Heart right ventricle (tissue), 16 donors: ENCODE data around the gene NPPA. TPM values are rescaled to one million over a fixed set of nuclear protein-coding genes. Genes with fewer than 3 reads are reported as not detected.
A peak's percentile ranks its signal among the peaks of the same experiment; 100 is the strongest.

Source experiments
- ATAC-seq, 8 donors: fragments of 200-7000 bp; cut with Tn5 transposase; one replicate each; pipeline ENCODE4 v1.9.1; 2020; ENCODE audit warnings: mild to moderate bottlenecking in 8 of 8, moderate library complexity in 8 of 8, moderate number of reproducible peaks in 1 of 8
- DNase-seq, 2 donors: peaks; one replicate each; pipeline ENCODE4 v3.0.0-alpha.2; 2020
- H3K27ac ChIP-seq, 10 donors: fragments of 200-600 bp; sonication (generic) in 2 of 10; one replicate each; pipeline versions ENCODE4 v1.5.0 to v1.8.0; 2020 to 2022; ENCODE audit warnings: mild to moderate bottlenecking in 3 of 10
- H3K27me3 ChIP-seq, 7 donors: fragments of 200-600 bp; one replicate each; pipeline ENCODE4 v1.8.0; 2021 to 2022; ENCODE audit warnings: mild to moderate bottlenecking in 2 of 7
- H3K36me3 ChIP-seq, 9 donors: fragments of 200-600 bp; sonication (generic) in 1 of 9; one replicate each; pipeline versions ENCODE4 v1.5.0 to v1.8.0; 2020 to 2022; ENCODE audit warnings: mild to moderate bottlenecking in 2 of 9
- H3K4me1 ChIP-seq, 9 donors: fragments of 200-600 bp; sonication (generic) in 1 of 9; one replicate each; pipeline versions ENCODE4 v1.5.0 to v1.8.0; 2020 to 2022; ENCODE audit warnings: mild to moderate bottlenecking in 4 of 9
- H3K4me3 ChIP-seq, 10 donors: fragments of 200-600 bp; sonication (generic) in 2 of 10; one replicate each; pipeline versions ENCODE4 v1.5.0 to v1.8.0; 2020 to 2022; ENCODE audit warnings: mild to moderate bottlenecking in 7 of 10, moderate library complexity in 2 of 10
- H3K9me3 ChIP-seq, 11 donors: fragments of 200-600 bp in 10 of 11; sonication (generic) in 2 of 11; one replicate each; pipeline versions ENCODE4 v1.5.0 to v1.8.0; 2013 to 2022; ENCODE audit warnings: mild to moderate bottlenecking in 2 of 11, control low read depth in 1 of 11, moderate library complexity in 1 of 11
- CTCF ChIP-seq, 9 donors: fragments of 200-600 bp; sonication (generic) in 2 of 9; IDR thresholded peaks; one replicate each; pipeline versions ENCODE4 v1.5.0 to v1.8.0; 2021 to 2022; ENCODE audit warnings: antibody characterized with exemption in 9 of 9, mild to moderate bottlenecking in 5 of 9, moderate library complexity in 1 of 9
- WGBS, 2 donors: extraction: QIAGEN DNeasy Blood & Tissue Kit; methylation state at CpG; one replicate each; pipeline ENCODE4 v1.1.7; 2013; ENCODE audit warnings: inconsistent platforms in 1 of 2; 5-methylcytosine and 5-hydroxymethylcytosine counted together
- intact Hi-C, 10 donors: fragments of 100-400 bp; cut with DNase I; formaldehyde crosslinking; loops; one replicate each; pipeline versions ENCODE4 v1.11.1 to v1.14.2; 2022
- polyA plus RNA-seq, 2 donors: library from polyadenylated mRNA; stranded (reverse); fragments of 200-250 nt; gene quantifications; one replicate each; pipeline ENCODE4 v1.2.3, GENCODE V29; 2013
- total RNA-seq, 10 donors: library from RNA; stranded (reverse); fragmentation: NEBNext Ultra II Directional in 3 of 10; extraction: Animal tissue kit (Norgen Biotek cat#: 25700) in 3 of 10; gene quantifications; one replicate each; pipeline versions ENCODE4 v1.2.1 to v1.2.4, GENCODE V29; 2021 to 2023
- donor health status: Arrhythmogenic right ventricular cardiomyopathy.
- donor health status: ischemic (EF 13 %, LVEDD 7.1; RV severe dilation, severe dysfunction).
- donor health status: healthy with polysubstance abuse.
- donor health status: DM: no; HTN: yes; CAD: no.
- donor health status: DM: no; HTN: no; CAD: no.
- donor health status: ischemic (EF 25% LVEDD 6.9; RV normal size, moderate dysfunction).
- donor health status: ischemic (EF 25% LVEDD 5.7; RV mildly dilated, moderate dysfunction).
- donor health status: healthy.
- donor health status: DM: yes; HTN: yes; CAD: no.
- donor health status: Ischemic cardiomyopathy.
- donor health status: ischemic (EF 35%, LVEDD 5.7; RV mildly dilated, moderate dysfunction).
- donor health status: nonischemic (EF 11% LVEDD 7.7; RV severe dilation, severe dysfunction).
- donor health status: DM: yes; HTN: yes; CAD: no.
- donor health status: PGD.
- donor health status: ischemic (EF 29% LVEDD 5.4; RV normal size, mild dysfunction).
- donor health status: nonischemic (EF 23%, LVEDD 6.1; RV moderate dilation, normal function).

The NPPA gene
- total and polyA plus RNA-seq, 12 donors, result 5.8 to 2,762 (median 663) TPM

GRCh38 chr1:11825131-11825530, 22.5 kb downstream of the NPPA start:
- intact Hi-C loops, result no loop called here
- DNase-seq (no peak), ATAC-seq (no peak)
- Histone ChIP-seq H3K27me3 (no peaks in the 10 kb centered on the region), H3K4me3 (no peak overlapping the region), H3K4me1 (peaks cover 0 to 15% (median 0%) of the 10 kb centered on the region in 9 donors), H3K36me3 (peaks cover 0 to 100% (median 72%) of the 10 kb centered on the region in 9 donors), H3K9me3 (no peaks in the 10 kb centered on the region), H3K27ac (no peak overlapping the region)
- no peak for TF ChIP-seq CTCF (IDR thresholded peaks at IDR 0.05)
- WGBS, 2 donors, result 93 to 96% methylated on average over 7 of the region's 7 CpGs

GRCh38 chr1:11823366-11824137, 24.0 kb downstream of the NPPA start:
- no peaks in the 10 kb centered on the region for H3K9me3 ChIP-seq
- no peak overlapping the region for H3K4me3 ChIP-seq
- ATAC-seq (peak in 1 of 8 donors; percentile 24), DNase-seq (no peak)
- H3K27me3 ChIP-seq, result no peaks in the 10 kb centered on the region
- no peak overlapping the region for H3K27ac ChIP-seq
- peaks cover 0 to 15% (median 0%) of the 10 kb centered on the region in 9 donors for H3K4me1 ChIP-seq
- peaks cover 0 to 100% (median 75%) of the 10 kb centered on the region in 9 donors for H3K36me3 ChIP-seq
- intact Hi-C loops, result no loop called here
- no peak for TF ChIP-seq CTCF (IDR thresholded peaks at IDR 0.05)
- 93 to 94% methylated on average over 17 of the region's 17 CpGs for WGBS, 2 donors

- intact Hi-C loops, result no loop called here
- H3K4me3 ChIP-seq, result no peak overlapping the region
- DNase-seq (no peak), ATAC-seq (no peak)
- peaks cover 0 to 15% (median 0%) of the 10 kb centered on the region in 9 donors for H3K4me1 ChIP-seq
- WGBS, 2 donors, result 76 to 86% methylated on average over 3 of the region's 3 CpGs
- no peaks in the 10 kb centered on the region for H3K27me3 ChIP-seq
- peak overlapping the region in 4 of 10 donors; percentile 10 to 53 (median 35) for H3K27ac ChIP-seq
- H3K9me3 ChIP-seq, result no peaks in the 10 kb centered on the region
- TF ChIP-seq CTCF (IDR thresholded peaks at IDR 0.05), result no peak
- peaks cover 0 to 100% (median 67%) of the 10 kb centered on the region in 9 donors for H3K36me3 ChIP-seq
These were observed 25.5 kb downstream of the NPPA start for GRCh38 chr1:11822091-11822490.

GRCh38 chr1:11817192-11817591, 30.4 kb downstream of the NPPA start:
- H3K27ac ChIP-seq, result no peak overlapping the region
- ATAC-seq, result no peak
- peaks cover 0 to 26% (median 0%) of the 10 kb centered on the region in 9 donors for H3K4me1 ChIP-seq
- WGBS, 2 donors, result 84 to 87% methylated on average over 12 of the region's 12 CpGs
- H3K9me3 ChIP-seq, result no peaks in the 10 kb centered on the region
- TF ChIP-seq CTCF (IDR thresholded peaks at IDR 0.05), result no peak
- no peak overlapping the region for H3K4me3 ChIP-seq
- intact Hi-C loops, result loop anchor here in 1 of 10 donors (10.0 kb wide), 1 partner anchor 72 kb away; no protein-coding TSS in a partner anchor
- no peaks in the 10 kb centered on the region for H3K27me3 ChIP-seq
- no peak for DNase-seq
- peaks cover 0 to 97% (median 42%) of the 10 kb centered on the region in 9 donors for H3K36me3 ChIP-seq
